HCT116 (cell line): Measurements from ENCODE around the gene LARP1. TPM values are rescaled to one million over a fixed set of nuclear protein-coding genes. Genes with fewer than 3 reads are reported as not detected.

ENCODE experiments used
- ATAC-seq: fragments of 200-7000 bp; cut with Tn5 transposase; 2 replicates; pipeline ENCODE4 v1.9.1; 2020; ENCODE audit warnings: mild to moderate bottlenecking, moderate library complexity
- BruUV-seq: library from RNA; stranded (reverse); fragments of 400-500 nt; replicated peaks from 2 replicates; lab custom pipeline; 2021; lab: Mats Ljungman, UMichigan
- CTCF ChIA-PET: fragments of 300-600 bp; sonication (Branson Sonifier 250); formaldehyde crosslinking; loops from one replicate; lab custom pipeline; 2021; ENCODE audit warnings: antibody characterized with exemption; lab: Charles Lee
- POLR2A ChIA-PET: fragments of 300-600, 350-600 bp; sonication (Branson Sonifier 250); formaldehyde crosslinking; loops from one replicate; lab custom pipeline; 2021; ENCODE audit warnings: antibody characterized with exemption; lab: Charles Lee
- RAD21 ChIA-PET, 2 experiments: fragments of 300-600 bp; sonication (Branson Sonifier 250); formaldehyde crosslinking; loops; one replicate each; lab custom pipeline; 2023; ENCODE audit warnings: low total read pairs in 2 of 2; ENCODE audit not compliant: uncharacterized antibody in 2 of 2, unreplicated experiment in 2 of 2, low non-redundant PET in 1 of 2; lab: Charles Lee
- DNase-seq: peaks from one replicate; pipeline ENCODE4 v3.0.0-alpha.2; 2010; ENCODE audit warnings: low read depth, low spot score
- H2AFZ ChIP-seq: fragments of 200-600 bp; shearing (Covaris generic), sonication (generic); 2 replicates; pipeline ENCODE4 v1.6.1; 2017; ENCODE audit warnings: low read depth, mixed run types, mixed read lengths, antibody characterized with exemption, low read length; ENCODE audit not compliant: poor library complexity, severe bottlenecking
- H3K27ac ChIP-seq: 2 replicates; pipeline ENCODE4 v1.5.1; 2012; ENCODE audit warnings: low read depth, low read length
- H3K27me3 ChIP-seq: fragments of 200-600 bp; sonication (generic); 2 replicates; pipeline ENCODE4 v1.6.1; 2016; ENCODE audit warnings: mixed run types, low read length, mixed read lengths; ENCODE audit not compliant: insufficient read depth
- H3K36me3 ChIP-seq, 2 experiments: fragments of 200-500 bp in 1 of 2; fragments of 200-600 bp in 1 of 2; sonication (Bioruptor generic) in 1 of 2; sonication (generic) in 1 of 2; 2 replicates each; pipeline versions ENCODE4 v1.5.1 to v1.6.1; 2014 to 2016; ENCODE audit warnings: low read length in 2 of 2, inconsistent platforms in 1 of 2, mixed read lengths in 1 of 2, mixed run types in 1 of 2; ENCODE audit not compliant: insufficient read depth in 2 of 2, control insufficient read depth in 1 of 2
- H3K4me1 ChIP-seq, 2 experiments: fragments of 200-600 bp in 1 of 2; sonication (generic) in 1 of 2; 2 replicates each; pipeline versions ENCODE4 v1.5.1 to v1.6.1; 2012 to 2017; ENCODE audit warnings: low read length in 2 of 2, inconsistent platforms in 1 of 2, mild to moderate bottlenecking in 1 of 2, mixed read lengths in 1 of 2, mixed run types in 1 of 2, moderate library complexity in 1 of 2; ENCODE audit not compliant: insufficient read depth in 2 of 2, control insufficient read depth in 1 of 2
- H3K4me2 ChIP-seq: fragments of 200-600 bp; sonication (generic); 2 replicates; pipeline ENCODE4 v1.6.1; 2017; ENCODE audit warnings: mixed run types, low read length, mixed read lengths
- H3K4me3 ChIP-seq, 2 experiments: fragments of 200-600 bp in 1 of 2; sonication (generic) in 1 of 2; replicated peaks in 1 of 2; 2 replicates each; pipeline ENCODE4 v1.5.1; 2011 to 2016; ENCODE audit warnings: low read length in 2 of 2, control low read depth in 1 of 2, low read depth in 1 of 2, mild to moderate bottlenecking in 1 of 2, mixed read lengths in 1 of 2, mixed run types in 1 of 2
- H3K79me2 ChIP-seq: fragments of 200-600 bp; sonication (generic); 2 replicates; pipeline ENCODE4 v1.6.1; 2017; ENCODE audit warnings: mild to moderate bottlenecking, mixed run types, low read length, moderate library complexity, mixed read lengths; ENCODE audit not compliant: insufficient read depth
- H3K9ac ChIP-seq: fragments of 200-600 bp; sonication (generic); 2 replicates; pipeline ENCODE4 v1.6.1; 2016; ENCODE audit warnings: low read length, mixed read lengths
- H3K9me2 ChIP-seq: fragments of 200-600 bp; sonication (generic), shearing (Covaris generic); 2 replicates; pipeline ENCODE4 v1.6.1; 2017; ENCODE audit warnings: mixed run types, mild to moderate bottlenecking, moderate library complexity; ENCODE audit not compliant: insufficient read depth
- H3K9me3 ChIP-seq, 2 experiments: fragments of 200-500 bp in 1 of 2; fragments of 200-600 bp in 1 of 2; sonication (Bioruptor generic) in 1 of 2; sonication (generic) in 1 of 2; 2 replicates each; pipeline ENCODE4 v1.6.1; 2014 to 2017; ENCODE audit warnings: low read length in 2 of 2, mixed read lengths in 2 of 2, inconsistent platforms in 1 of 2, low read depth in 1 of 2, mild to moderate bottlenecking in 1 of 2, mixed run types in 1 of 2, moderate library complexity in 1 of 2; ENCODE audit not compliant: control insufficient read depth in 1 of 2, insufficient read depth in 1 of 2
- H4K20me1 ChIP-seq: fragments of 200-600 bp; sonication (generic), shearing (Covaris generic); 2 replicates; pipeline ENCODE4 v1.6.1; 2017; ENCODE audit warnings: mixed run types, mild to moderate bottlenecking, moderate library complexity; ENCODE audit not compliant: insufficient read depth
- CBX3 ChIP-seq: IDR thresholded peaks from 2 replicates; pipeline ENCODE4 v1.6.1; 2012; ENCODE audit warnings: low read depth
- CEBPB ChIP-seq: IDR thresholded peaks from 2 replicates; pipeline ENCODE4 v1.6.1; 2012; ENCODE audit warnings: low read depth
- ELF1 ChIP-seq: IDR thresholded peaks from 2 replicates; pipeline ENCODE4 v1.6.1; 2012; ENCODE audit warnings: low read depth, borderline replicate concordance
- EZH2phosphoT487 ChIP-seq: fragments of 200-600 bp; IDR thresholded peaks from 2 replicates; pipeline ENCODE4 v1.6.1; 2018; ENCODE audit warnings: antibody characterized with exemption, borderline replicate concordance
- JUND ChIP-seq: IDR thresholded peaks from 2 replicates; pipeline ENCODE4 v1.6.1; 2012
- POLR2AphosphoS5 ChIP-seq: IDR thresholded peaks from 2 replicates; pipeline ENCODE4 v1.6.1; 2011; ENCODE audit warnings: mild to moderate bottlenecking, low read depth, low read length, moderate library complexity
- SIN3A ChIP-seq: IDR thresholded peaks from 2 replicates; pipeline ENCODE4 v1.6.1; 2012; ENCODE audit warnings: low read depth
- SRF ChIP-seq: IDR thresholded peaks from 2 replicates; pipeline ENCODE4 v1.6.1; 2012; ENCODE audit warnings: low read depth
- TCF7L2 ChIP-seq: IDR thresholded peaks from 2 replicates; pipeline ENCODE4 v1.7.0; 2011; ENCODE audit warnings: borderline replicate concordance, inconsistent platforms; ENCODE audit not compliant: insufficient read depth, insufficient read length; ENCODE audit errors: extremely low read depth
- intact Hi-C: fragments of 100-400 bp; cut with micrococcal nuclease; formaldehyde crosslinking; loops from 2 replicates; pipeline ENCODE4 v1.10.0; 2022
- total RNA-seq: library from RNA; stranded (reverse); gene quantifications from one replicate; pipeline ENCODE4 v1.2.1, GENCODE V29; 2021; ENCODE audit not compliant: unreplicated experiment
- TF ChIP-seq, protein P1 (sequence below): IDR thresholded peaks from 2 replicates; pipeline ENCODE4 v1.6.1; 2012; ENCODE audit warnings: low read depth
- TF ChIP-seq, protein P2 (sequence below): IDR thresholded peaks from 2 replicates; pipeline ENCODE4 v1.6.1; 2011; ENCODE audit warnings: mild to moderate bottlenecking, low read length, moderate library complexity; ENCODE audit not compliant: insufficient replicate concordance; ENCODE audit errors: extremely low read depth

The LARP1 gene
- total RNA-seq, 1 experiment from 2014 or later, result 201 TPM

DNA sequence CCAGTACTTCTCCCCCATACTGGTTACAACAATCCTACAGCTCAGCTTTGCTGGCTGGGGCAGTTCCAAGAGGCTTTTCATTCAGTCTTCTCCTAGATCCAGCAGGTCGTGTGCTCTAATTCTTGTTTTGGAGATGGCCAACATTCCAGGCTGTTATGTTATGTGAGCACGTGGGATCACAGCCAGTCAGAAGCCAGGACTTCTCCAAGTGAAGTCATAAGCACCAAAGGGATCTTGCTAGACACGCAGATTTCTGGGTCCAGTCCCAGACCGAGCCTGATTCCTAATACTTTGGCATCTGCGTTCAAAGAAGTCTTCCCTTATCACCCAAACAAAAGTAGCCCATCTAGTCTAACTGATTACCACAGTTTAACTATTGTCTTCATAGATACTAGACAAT lies 1.4 kb upstream of the LARP1 start:
- CTCF ChIA-PET, result no interaction called here
- TF ChIP-seq, protein P1, sequence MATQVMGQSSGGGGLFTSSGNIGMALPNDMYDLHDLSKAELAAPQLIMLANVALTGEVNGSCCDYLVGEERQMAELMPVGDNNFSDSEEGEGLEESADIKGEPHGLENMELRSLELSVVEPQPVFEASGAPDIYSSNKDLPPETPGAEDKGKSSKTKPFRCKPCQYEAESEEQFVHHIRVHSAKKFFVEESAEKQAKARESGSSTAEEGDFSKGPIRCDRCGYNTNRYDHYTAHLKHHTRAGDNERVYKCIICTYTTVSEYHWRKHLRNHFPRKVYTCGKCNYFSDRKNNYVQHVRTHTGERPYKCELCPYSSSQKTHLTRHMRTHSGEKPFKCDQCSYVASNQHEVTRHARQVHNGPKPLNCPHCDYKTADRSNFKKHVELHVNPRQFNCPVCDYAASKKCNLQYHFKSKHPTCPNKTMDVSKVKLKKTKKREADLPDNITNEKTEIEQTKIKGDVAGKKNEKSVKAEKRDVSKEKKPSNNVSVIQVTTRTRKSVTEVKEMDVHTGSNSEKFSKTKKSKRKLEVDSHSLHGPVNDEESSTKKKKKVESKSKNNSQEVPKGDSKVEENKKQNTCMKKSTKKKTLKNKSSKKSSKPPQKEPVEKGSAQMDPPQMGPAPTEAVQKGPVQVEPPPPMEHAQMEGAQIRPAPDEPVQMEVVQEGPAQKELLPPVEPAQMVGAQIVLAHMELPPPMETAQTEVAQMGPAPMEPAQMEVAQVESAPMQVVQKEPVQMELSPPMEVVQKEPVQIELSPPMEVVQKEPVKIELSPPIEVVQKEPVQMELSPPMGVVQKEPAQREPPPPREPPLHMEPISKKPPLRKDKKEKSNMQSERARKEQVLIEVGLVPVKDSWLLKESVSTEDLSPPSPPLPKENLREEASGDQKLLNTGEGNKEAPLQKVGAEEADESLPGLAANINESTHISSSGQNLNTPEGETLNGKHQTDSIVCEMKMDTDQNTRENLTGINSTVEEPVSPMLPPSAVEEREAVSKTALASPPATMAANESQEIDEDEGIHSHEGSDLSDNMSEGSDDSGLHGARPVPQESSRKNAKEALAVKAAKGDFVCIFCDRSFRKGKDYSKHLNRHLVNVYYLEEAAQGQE, result no peak
- TF ChIP-seq SIN3A (no peak), CBX3 (no peak), ELF1 (no peak), SRF (no peak), POLR2AphosphoS5 (no peak), CEBPB (no peak), JUND (no peak), EZH2phosphoT487 (no peak), TCF7L2 (no peak)
- TF ChIP-seq, protein P2, sequence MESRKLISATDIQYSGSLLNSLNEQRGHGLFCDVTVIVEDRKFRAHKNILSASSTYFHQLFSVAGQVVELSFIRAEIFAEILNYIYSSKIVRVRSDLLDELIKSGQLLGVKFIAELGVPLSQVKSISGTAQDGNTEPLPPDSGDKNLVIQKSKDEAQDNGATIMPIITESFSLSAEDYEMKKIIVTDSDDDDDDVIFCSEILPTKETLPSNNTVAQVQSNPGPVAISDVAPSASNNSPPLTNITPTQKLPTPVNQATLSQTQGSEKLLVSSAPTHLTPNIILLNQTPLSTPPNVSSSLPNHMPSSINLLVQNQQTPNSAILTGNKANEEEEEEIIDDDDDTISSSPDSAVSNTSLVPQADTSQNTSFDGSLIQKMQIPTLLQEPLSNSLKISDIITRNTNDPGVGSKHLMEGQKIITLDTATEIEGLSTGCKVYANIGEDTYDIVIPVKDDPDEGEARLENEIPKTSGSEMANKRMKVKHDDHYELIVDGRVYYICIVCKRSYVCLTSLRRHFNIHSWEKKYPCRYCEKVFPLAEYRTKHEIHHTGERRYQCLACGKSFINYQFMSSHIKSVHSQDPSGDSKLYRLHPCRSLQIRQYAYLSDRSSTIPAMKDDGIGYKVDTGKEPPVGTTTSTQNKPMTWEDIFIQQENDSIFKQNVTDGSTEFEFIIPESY, result no peak
- no peak for DNase-seq

More for the DNA sequence above, 1.4 kb upstream of the LARP1 start:
- Histone ChIP-seq H3K9ac (peak overlapping the region; percentile 99), H3K79me2 (peaks cover 44% of the 10 kb centered on the region), H3K27ac (peak overlapping the region; percentile 95; the same call in 1 of the 2 replicates), H3K9me2 (no peaks in the 10 kb centered on the region), H3K4me1 (peaks cover 15 to 33% of the 10 kb centered on the region in 2 experiments), H3K36me3 (no peaks in the 10 kb centered on the region), H3K9me3 (no peaks in the 10 kb centered on the region), H4K20me1 (peaks cover 9% of the 10 kb centered on the region; the same call in 1 of the 2 replicates), H3K4me3 (peak overlapping the region; percentile 59 to 67), H3K4me2 (peak overlapping the region; percentile 96), H3K27me3 (no peaks in the 10 kb centered on the region), H2AFZ (no peak overlapping the region)
- POLR2A ChIA-PET, result no interaction called here
- no TSS peak for BruUV-seq
- no peak for ATAC-seq
- intact Hi-C loops, result loop anchor here (1.0 to 2.0 kb wide), 3 partner anchors 41 to 105 kb away; partner anchors contain the start of gene CNOT8
- RAD21 ChIA-PET, result interaction anchor here in 1 of 2 experiments (1.2 kb wide), 1 partner anchor 71 kb away, joined by 5 read pairs; no protein-coding TSS in a partner anchor
